Cardiac muscle cell (in vitro differentiated cells and primary cell): ENCODE results near the gene SERP2. TPM values are rescaled to one million over a fixed set of nuclear protein-coding genes. Genes with fewer than 3 reads are reported as not detected.

Experiments
- DNase-seq, 2 donors: peaks; one replicate each; pipeline versions ENCODE4 v3.0.0 to v3.0.0-alpha.2; 2010 to 2017; ENCODE audit warnings: low read depth in 1 of 2, low spot score in 1 of 2
- H3K27ac ChIP-seq: fragments of 200-600 bp; sonication (generic); 2 replicates; pipeline ENCODE4 v1.5.1; 2016
- H3K27me3 ChIP-seq: fragments of 200-600 bp; sonication (generic); 2 replicates; pipeline ENCODE4 v1.6.0; 2016; ENCODE audit warnings: control low read depth
- H3K36me3 ChIP-seq: fragments of 200-600 bp; sonication (generic); 2 replicates; pipeline ENCODE4 v1.5.1; 2016; ENCODE audit warnings: control low read depth
- H3K4me1 ChIP-seq: fragments of 200-600 bp; sonication (generic); 2 replicates; pipeline ENCODE4 v1.8.1; 2017; ENCODE audit warnings: low read depth, mild to moderate bottlenecking, mixed run types
- H3K4me3 ChIP-seq: fragments of 200-600 bp; sonication (generic); 2 replicates; pipeline ENCODE4 v1.5.1; 2016; ENCODE audit warnings: mild to moderate bottlenecking
- H3K9me3 ChIP-seq: fragments of 200-600 bp; sonication (generic); 2 replicates; pipeline ENCODE4 v1.5.1; 2017; ENCODE audit warnings: low read depth, mild to moderate bottlenecking, control low read depth
- polyA plus RNA-seq: library from polyadenylated mRNA; unstranded; fragments of >200 nt; fragmentation: Nextera tagmentation; extraction: Ambion mirVana; gene quantifications from 2 replicates; pipeline ENCODE4 v1.2.1, GENCODE V29; 2016
- total RNA-seq: library from RNA; depleted of rRNA; stranded (reverse); fragments of >200 nt; gene quantifications from 2 replicates; pipeline ENCODE4 v1.2.3, GENCODE V29; 2016
- TF ChIP-seq, protein P1 (sequence below): IDR thresholded peaks from 2 replicates; pipeline ENCODE4 v1.5.1; 2012; ENCODE audit warnings: low read depth, mild to moderate bottlenecking, low read length

SERP2 gene
- total and polyA plus RNA-seq, 2 experiments from 2014 or later = 3.5 to 9.0 TPM

DNA sequence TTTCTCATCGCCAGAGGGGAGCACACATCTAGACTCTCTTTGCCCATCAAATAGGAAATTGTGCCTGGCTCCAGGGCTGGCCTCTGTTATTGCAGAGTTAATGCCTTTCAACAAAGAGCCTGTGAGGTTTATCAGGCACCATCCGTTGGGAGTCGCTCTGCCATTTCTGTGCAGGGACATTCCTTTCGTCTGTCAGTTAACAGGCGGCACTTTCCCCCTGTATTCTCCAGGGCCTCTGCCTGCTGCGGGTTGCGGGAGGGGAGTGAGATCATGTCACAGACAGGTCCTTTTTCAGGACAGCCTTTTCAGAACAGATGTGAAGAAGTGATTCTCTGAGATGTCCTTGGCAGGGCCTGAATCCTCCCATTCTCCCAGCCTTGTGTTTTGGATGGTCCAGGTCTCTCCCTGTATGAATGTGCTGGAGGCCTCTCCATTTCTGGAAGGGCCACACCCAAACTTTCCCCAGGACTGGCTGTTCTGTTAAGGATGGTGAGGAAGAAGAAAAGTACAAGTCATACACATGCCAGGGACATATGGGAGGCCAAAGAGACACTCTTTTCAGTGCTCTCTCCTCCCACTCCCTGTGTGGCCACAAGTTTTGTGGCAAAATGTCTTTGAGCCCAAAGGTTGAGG lies 14.9 kb downstream of the SERP2 start:
- TF ChIP-seq, protein P1, sequence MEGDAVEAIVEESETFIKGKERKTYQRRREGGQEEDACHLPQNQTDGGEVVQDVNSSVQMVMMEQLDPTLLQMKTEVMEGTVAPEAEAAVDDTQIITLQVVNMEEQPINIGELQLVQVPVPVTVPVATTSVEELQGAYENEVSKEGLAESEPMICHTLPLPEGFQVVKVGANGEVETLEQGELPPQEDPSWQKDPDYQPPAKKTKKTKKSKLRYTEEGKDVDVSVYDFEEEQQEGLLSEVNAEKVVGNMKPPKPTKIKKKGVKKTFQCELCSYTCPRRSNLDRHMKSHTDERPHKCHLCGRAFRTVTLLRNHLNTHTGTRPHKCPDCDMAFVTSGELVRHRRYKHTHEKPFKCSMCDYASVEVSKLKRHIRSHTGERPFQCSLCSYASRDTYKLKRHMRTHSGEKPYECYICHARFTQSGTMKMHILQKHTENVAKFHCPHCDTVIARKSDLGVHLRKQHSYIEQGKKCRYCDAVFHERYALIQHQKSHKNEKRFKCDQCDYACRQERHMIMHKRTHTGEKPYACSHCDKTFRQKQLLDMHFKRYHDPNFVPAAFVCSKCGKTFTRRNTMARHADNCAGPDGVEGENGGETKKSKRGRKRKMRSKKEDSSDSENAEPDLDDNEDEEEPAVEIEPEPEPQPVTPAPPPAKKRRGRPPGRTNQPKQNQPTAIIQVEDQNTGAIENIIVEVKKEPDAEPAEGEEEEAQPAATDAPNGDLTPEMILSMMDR = no peak
- no peaks in the 10 kb centered on the region for H3K36me3 ChIP-seq
- no peak overlapping the region for H3K4me3 ChIP-seq
- peak overlapping the region; percentile 95 for H3K27ac ChIP-seq
- H3K4me1 ChIP-seq = peaks cover 64% of the 10 kb centered on the region
- H3K9me3 ChIP-seq = no peaks in the 10 kb centered on the region
- DNase-seq = peak in 1 of 2 donors; percentile 89
- H3K27me3 ChIP-seq = no peaks in the 10 kb centered on the region

DNA sequence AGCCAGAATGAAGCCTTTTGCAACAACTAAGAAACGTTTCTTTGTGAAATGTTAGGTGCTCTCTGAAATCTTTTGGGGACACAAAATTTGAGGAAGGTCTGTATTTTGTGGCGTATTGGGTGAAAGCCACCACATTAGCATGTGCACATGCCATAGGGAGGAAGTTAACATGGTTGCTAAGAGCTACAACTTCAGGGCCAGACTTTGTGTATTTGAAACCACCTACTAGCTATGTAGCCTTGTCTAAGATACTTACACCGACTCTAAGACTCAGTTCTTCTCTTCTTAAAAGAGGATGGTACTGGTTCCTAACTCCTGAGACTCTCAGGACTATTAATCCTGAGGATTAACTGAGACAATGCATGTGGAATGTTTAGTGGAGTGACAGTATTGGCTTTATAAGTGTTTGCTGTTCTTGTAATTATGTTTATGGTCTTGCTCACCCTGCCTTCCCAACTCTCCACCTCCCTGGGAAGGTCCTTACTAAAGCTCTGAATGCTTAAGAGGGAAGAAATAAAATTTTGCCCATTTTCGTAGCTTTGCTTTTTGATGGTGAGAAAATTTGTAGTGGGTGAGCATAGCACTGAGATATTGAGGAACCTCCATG lies 15.5 kb downstream of the SERP2 start:
- Histone ChIP-seq H3K36me3 (no peaks in the 10 kb centered on the region), H3K4me1 (peaks cover 60% of the 10 kb centered on the region), H3K27ac (peak overlapping the region; percentile 95), H3K27me3 (no peaks in the 10 kb centered on the region), H3K9me3 (no peaks in the 10 kb centered on the region), H3K4me3 (no peak overlapping the region)
- TF ChIP-seq, protein P1 = no peak
- no peak for DNase-seq

DNA sequence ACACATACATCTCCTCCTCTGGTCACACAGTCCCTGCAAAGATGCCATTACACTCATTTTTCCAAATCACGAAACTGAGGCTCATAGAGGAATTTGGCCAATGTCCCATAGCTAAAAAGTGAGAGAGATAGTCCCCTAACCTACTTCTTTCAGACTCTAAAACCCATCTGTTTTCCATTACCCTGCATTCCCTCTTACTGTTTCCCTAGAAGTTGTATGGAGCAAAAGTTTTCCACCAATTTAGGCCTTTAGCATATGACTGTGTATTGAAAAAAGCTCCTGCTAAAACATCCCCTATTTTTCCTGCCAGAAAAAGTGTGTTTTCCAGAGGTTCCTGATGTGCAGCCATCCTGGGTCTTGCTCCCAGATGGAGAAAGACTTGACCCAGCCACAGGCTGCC lies 16.3 kb downstream of the SERP2 start:
- no peaks in the 10 kb centered on the region for H3K27me3 ChIP-seq
- no peaks in the 10 kb centered on the region for H3K9me3 ChIP-seq
- no peak for DNase-seq
- no peak overlapping the region for H3K27ac ChIP-seq
- H3K4me1 ChIP-seq = peaks cover 64% of the 10 kb centered on the region
- no peaks in the 10 kb centered on the region for H3K36me3 ChIP-seq
- H3K4me3 ChIP-seq = no peak overlapping the region
- TF ChIP-seq, protein P1 = no peak

DNA sequence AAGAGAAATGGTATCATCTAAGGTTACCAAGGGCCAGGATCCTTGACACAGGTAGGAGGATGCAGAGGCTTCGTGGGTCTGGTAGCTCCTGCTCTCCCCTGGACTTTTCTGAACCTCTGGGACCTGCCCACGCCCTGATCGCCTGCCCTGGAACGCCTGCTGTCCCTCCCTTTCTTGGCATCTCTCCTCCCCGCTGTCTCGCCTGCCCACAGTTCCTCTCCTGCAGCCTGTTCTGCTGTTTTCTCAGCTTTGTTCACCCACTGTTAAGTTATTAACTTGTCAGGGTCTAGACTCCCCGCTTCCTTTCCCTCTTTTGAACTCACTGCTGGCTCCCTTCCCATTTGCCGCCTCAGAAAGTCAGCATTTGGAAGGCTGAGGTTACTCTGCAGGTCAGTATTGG lies 19.8 kb downstream of the SERP2 start:
- H3K9me3 ChIP-seq = no peaks in the 10 kb centered on the region
- TF ChIP-seq, protein P1 = no peak
- peaks cover 62% of the 10 kb centered on the region for H3K4me1 ChIP-seq
- peak overlapping the region; percentile 13 for H3K27ac ChIP-seq
- H3K4me3 ChIP-seq = no peak overlapping the region
- no peaks in the 10 kb centered on the region for H3K27me3 ChIP-seq
- no peaks in the 10 kb centered on the region for H3K36me3 ChIP-seq
- DNase-seq = no peak

DNA sequence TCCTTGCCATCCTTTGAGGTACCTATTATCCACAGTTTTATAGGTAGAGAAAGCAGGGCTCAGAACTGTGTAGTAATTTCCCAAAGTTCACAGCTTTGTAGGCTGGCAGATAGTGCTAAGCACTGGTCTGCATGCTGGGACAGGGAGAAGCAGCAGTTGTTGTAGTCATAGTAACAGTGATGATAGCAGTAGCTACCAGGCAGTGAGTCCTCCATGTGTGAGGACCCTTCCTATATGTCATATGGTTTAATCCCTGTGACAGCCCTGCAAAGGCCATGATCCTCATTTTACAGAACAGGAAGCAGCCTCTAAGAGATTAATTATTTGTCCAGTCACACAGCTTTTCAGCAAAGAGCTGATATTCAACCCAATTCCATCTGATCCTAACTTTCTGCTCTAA lies 21.0 kb downstream of the SERP2 start:
- DNase-seq = no peak
- Histone ChIP-seq H3K9me3 (no peaks in the 10 kb centered on the region), H3K27me3 (no peaks in the 10 kb centered on the region), H3K27ac (peak overlapping the region; percentile 99), H3K4me3 (no peak overlapping the region), H3K4me1 (peaks cover 62% of the 10 kb centered on the region), H3K36me3 (no peaks in the 10 kb centered on the region)
- TF ChIP-seq, protein P1 = no peak
